WTC11 (cell line): ENCODE data around the gene RPS6KL1.

Experiments used
- CREB1 ChIP-seq: sonication (generic); formaldehyde crosslinking; IDR thresholded peaks from 2 replicates; pipeline ENCODE4 v1.8.0; 2023; ENCODE audit warnings: mild to moderate bottlenecking, missing genetic modification reagents
- CREM ChIP-seq: sonication (generic); formaldehyde crosslinking; IDR thresholded peaks from 2 replicates; pipeline ENCODE4 v1.8.1; 2022; ENCODE audit warnings: mild to moderate bottlenecking, missing genetic modification reagents, moderate library complexity
- FOXJ3 ChIP-seq: sonication (generic); formaldehyde crosslinking; IDR thresholded peaks from 2 replicates; pipeline ENCODE4 v1.9.0; 2021; ENCODE audit warnings: missing genetic modification reagents, mild to moderate bottlenecking, borderline replicate concordance
- IRF2 ChIP-seq: sonication (generic); formaldehyde crosslinking; IDR thresholded peaks from 2 replicates; pipeline ENCODE4 v1.8.0; 2022; ENCODE audit warnings: low read depth, missing genetic modification reagents, borderline replicate concordance
- NR2C2 ChIP-seq: sonication (generic); formaldehyde crosslinking; IDR thresholded peaks from 2 replicates; pipeline ENCODE4 v1.8.0; 2022; ENCODE audit warnings: mild to moderate bottlenecking, missing genetic modification reagents
- TEAD1 ChIP-seq: sonication (generic); formaldehyde crosslinking; IDR thresholded peaks from 2 replicates; pipeline ENCODE4 v1.8.0; 2022; ENCODE audit warnings: mild to moderate bottlenecking, missing genetic modification reagents
- TF ChIP-seq, protein P1 (sequence below): sonication (generic); formaldehyde crosslinking; IDR thresholded peaks from 2 replicates; pipeline ENCODE4 v1.8.0; 2023; ENCODE audit warnings: missing genetic modification reagents
- TF ChIP-seq, protein P2 (sequence below): fragments of 200-600 bp; IDR thresholded peaks from 2 replicates; pipeline ENCODE4 v1.8.0; 2022; ENCODE audit warnings: antibody characterized with exemption
- TF ChIP-seq, protein P3 (sequence below): sonication (generic); formaldehyde crosslinking; IDR thresholded peaks from 2 replicates; pipeline ENCODE4 v1.8.0; 2022; ENCODE audit warnings: mild to moderate bottlenecking, missing genetic modification reagents

DNA sequence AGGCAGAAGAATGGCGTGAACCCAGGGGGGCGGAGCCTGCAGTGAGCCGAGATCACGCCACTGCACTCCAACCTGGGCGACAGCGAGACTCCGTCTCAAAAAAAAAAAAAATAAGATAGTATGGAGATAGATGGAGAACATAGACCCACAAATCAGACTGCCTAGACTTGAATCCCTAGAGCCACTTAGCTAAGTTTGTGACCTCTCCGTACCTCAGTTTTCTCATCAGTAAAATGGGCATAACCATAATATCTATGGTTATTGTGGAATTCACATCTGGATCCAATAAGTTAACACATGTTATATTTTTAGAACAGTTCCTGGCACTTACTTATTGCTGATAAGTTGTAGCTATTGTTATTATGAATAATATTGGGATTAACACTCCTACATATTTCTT lies 54.3 kb downstream of the RPS6KL1 start:
- TF ChIP-seq, protein P1, sequence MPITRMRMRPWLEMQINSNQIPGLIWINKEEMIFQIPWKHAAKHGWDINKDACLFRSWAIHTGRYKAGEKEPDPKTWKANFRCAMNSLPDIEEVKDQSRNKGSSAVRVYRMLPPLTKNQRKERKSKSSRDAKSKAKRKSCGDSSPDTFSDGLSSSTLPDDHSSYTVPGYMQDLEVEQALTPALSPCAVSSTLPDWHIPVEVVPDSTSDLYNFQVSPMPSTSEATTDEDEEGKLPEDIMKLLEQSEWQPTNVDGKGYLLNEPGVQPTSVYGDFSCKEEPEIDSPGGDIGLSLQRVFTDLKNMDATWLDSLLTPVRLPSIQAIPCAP (CRISPR knock-in tag): no peak
- TF ChIP-seq, protein P2, sequence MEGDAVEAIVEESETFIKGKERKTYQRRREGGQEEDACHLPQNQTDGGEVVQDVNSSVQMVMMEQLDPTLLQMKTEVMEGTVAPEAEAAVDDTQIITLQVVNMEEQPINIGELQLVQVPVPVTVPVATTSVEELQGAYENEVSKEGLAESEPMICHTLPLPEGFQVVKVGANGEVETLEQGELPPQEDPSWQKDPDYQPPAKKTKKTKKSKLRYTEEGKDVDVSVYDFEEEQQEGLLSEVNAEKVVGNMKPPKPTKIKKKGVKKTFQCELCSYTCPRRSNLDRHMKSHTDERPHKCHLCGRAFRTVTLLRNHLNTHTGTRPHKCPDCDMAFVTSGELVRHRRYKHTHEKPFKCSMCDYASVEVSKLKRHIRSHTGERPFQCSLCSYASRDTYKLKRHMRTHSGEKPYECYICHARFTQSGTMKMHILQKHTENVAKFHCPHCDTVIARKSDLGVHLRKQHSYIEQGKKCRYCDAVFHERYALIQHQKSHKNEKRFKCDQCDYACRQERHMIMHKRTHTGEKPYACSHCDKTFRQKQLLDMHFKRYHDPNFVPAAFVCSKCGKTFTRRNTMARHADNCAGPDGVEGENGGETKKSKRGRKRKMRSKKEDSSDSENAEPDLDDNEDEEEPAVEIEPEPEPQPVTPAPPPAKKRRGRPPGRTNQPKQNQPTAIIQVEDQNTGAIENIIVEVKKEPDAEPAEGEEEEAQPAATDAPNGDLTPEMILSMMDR: no peak
- no peak for TF ChIP-seq FOXJ3 (CRISPR knock-in tag)
- no peak for TF ChIP-seq IRF2
- no peak for TF ChIP-seq CREM (CRISPR knock-in tag)
- TF ChIP-seq NR2C2: no peak
- TF ChIP-seq TEAD1: no peak
- no peak for TF ChIP-seq CREB1 (CRISPR knock-in tag)
- TF ChIP-seq, protein P3, sequence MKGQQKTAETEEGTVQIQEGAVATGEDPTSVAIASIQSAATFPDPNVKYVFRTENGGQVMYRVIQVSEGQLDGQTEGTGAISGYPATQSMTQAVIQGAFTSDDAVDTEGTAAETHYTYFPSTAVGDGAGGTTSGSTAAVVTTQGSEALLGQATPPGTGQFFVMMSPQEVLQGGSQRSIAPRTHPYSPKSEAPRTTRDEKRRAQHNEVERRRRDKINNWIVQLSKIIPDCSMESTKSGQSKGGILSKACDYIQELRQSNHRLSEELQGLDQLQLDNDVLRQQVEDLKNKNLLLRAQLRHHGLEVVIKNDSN: no peak
